ENCODE data around the gene CLSTN1. TPM values are rescaled to one million over a fixed set of nuclear protein-coding genes. Genes with fewer than 3 reads are reported as not detected.

Gene CLSTN1
- polyA plus RNA-seq, 3 donors = 5.2 to 25.2 (median 5.3) TPM

GRCh38 chr1:9801909-9802308 is 21.9 kb downstream of the CLSTN1 start:
- Histone ChIP-seq H3K27me3 (ENCODE audit: control insufficient read depth in 2 of 2, insufficient read depth in 2 of 2, low read length in 2 of 2) (no peaks in the 10 kb centered on the region), H3K4me3 (replicated peaks in 1 of 3; ENCODE audit: low read depth in 2 of 3, low read length in 3 of 3) (no peak overlapping the region), H3K4me1 (ENCODE audit: control insufficient read depth in 1 of 2, insufficient read depth in 2 of 2, low read length in 2 of 2) (peaks cover 6 to 7% of the 10 kb centered on the region in 2 donors), H3K9me3 (replicated peaks in 1 of 2; ENCODE audit: control insufficient read depth in 1 of 2, insufficient read depth in 1 of 2, low read length in 2 of 2) (no peaks in the 10 kb centered on the region), H3K79me2 (ENCODE audit: insufficient read depth, low read length) (peaks cover 62% of the 10 kb centered on the region), H3K9ac (ENCODE audit: insufficient read depth, low read length, poor library complexity, severe bottlenecking) (no peak overlapping the region), H3K4me2 (replicated peaks; ENCODE audit: extremely low read depth, low read length, poor library complexity, severe bottlenecking) (no peak overlapping the region), H4K20me1 (ENCODE audit: insufficient read depth, low read length) (peaks cover 58% of the 10 kb centered on the region), H2AFZ (ENCODE audit: insufficient read depth, low read depth, low read length, poor library complexity, severe bottlenecking) (no peak overlapping the region), H3K27ac (ENCODE audit: low read depth in 1 of 2, low read length in 2 of 2) (no peak overlapping the region), H3K36me3 (replicated peaks in 1 of 2; ENCODE audit: control insufficient read depth in 1 of 2, insufficient read depth in 2 of 2, low read length in 2 of 2) (no peaks in the 10 kb centered on the region)
- peaks cover 0 to 3% of the 10 kb centered on the region in 2 donors for H3K36me3 Mint-ChIP-seq
- H3K27me3 Mint-ChIP-seq (ENCODE audit: low read depth in 3 of 3) = peaks cover 0 to 1% (median 0%) of the 10 kb centered on the region in 3 donors
- intact Hi-C loops (cut with micrococcal nuclease) = no loop called here
- no peaks in the 10 kb centered on the region for H3K9me3 Mint-ChIP-seq
- H3K4me1 Mint-ChIP-seq = peaks cover 33% of the 10 kb centered on the region
- TF ChIP-seq CTCF (IDR thresholded peaks at IDR 0.05) = no peak
- H3K4me3 Mint-ChIP-seq = no peak overlapping the region
- H3K27ac Mint-ChIP-seq = peak overlapping the region in 1 of 7 donors; percentile 26
- WGBS (ENCODE audit: insufficient coverage) = no CpG with 5 or more reads among the region's 1 CpG
- no peak for DNase-seq

DNA sequence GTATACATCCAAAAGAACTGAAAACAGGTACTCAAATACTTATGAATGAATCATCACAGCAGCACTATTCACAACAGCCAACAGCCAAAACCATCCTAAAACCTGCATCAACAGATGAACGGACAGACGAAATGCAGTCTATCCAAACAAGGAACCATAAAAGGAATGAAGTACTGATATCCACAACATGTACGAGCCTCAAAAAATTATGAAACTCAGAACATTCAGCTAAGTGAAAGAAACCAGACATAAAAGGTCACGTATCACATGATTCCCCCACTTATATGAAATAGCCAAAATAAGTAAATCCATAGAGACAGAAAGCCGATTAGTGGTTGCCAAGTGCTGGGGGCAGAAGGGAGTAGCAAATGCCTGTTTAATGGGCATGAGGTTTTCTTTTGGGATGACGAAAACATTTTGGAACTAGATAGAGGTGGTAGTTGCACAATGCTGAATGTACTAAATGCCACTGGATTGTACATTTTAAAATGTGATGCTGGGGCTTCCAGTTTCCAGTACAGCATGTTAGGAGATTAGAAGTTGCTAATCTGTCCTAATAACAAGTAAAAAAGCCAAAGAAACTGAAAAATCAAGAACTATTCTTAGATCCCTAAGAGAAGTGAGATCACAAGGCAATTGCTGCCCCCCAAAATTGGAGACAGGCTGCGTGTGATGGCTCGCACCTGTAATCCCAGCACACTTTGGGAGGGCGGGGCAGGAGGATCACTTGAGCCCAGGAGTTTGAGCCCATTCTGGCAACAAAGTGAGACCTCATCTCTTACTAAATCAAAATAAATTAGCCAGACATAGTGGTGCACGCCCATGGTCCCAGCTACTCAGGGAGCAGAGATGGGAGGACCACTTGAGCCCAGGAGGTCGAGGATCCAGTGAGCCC is 25.3 kb downstream of the CLSTN1 start:
- no peak for TF ChIP-seq CTCF (IDR thresholded peaks at IDR 0.05)
- Mint-ChIP-seq H3K9me3 (no peaks in the 10 kb centered on the region), H3K36me3 (peaks cover 0 to 6% of the 10 kb centered on the region in 2 donors), H3K4me3 (peak overlapping the region in 1 of 2 donors; percentile 23), H3K4me1 (peaks cover 42% of the 10 kb centered on the region), H3K27ac (peak overlapping the region in 1 of 7 donors; percentile 31), H3K27me3 (ENCODE audit: low read depth in 3 of 3) (peaks cover 0 to 6% (median 2%) of the 10 kb centered on the region in 3 donors)
- H3K9ac ChIP-seq (ENCODE audit: insufficient read depth, low read length, poor library complexity, severe bottlenecking) = no peak overlapping the region
- H3K27me3 ChIP-seq (ENCODE audit: control insufficient read depth in 2 of 2, insufficient read depth in 2 of 2, low read length in 2 of 2) = no peaks in the 10 kb centered on the region
- H4K20me1 ChIP-seq (ENCODE audit: insufficient read depth, low read length) = peaks cover 64% of the 10 kb centered on the region
- WGBS (ENCODE audit: insufficient coverage) = 75% methylated on average over 8 of the region's 11 CpGs
- H3K4me2 ChIP-seq (replicated peaks; ENCODE audit: extremely low read depth, low read length, poor library complexity, severe bottlenecking) = no peak overlapping the region
- H3K4me1 ChIP-seq (ENCODE audit: control insufficient read depth in 1 of 2, insufficient read depth in 2 of 2, low read length in 2 of 2) = peaks cover 6 to 7% of the 10 kb centered on the region in 2 donors
- H3K36me3 ChIP-seq (replicated peaks in 1 of 2; ENCODE audit: control insufficient read depth in 1 of 2, insufficient read depth in 2 of 2, low read length in 2 of 2) = no peaks in the 10 kb centered on the region
- intact Hi-C loops (cut with micrococcal nuclease) = no loop called here
- H3K4me3 ChIP-seq (replicated peaks in 1 of 3; ENCODE audit: low read depth in 2 of 3, low read length in 3 of 3) = no peak overlapping the region
- no peaks in the 10 kb centered on the region for H3K9me3 ChIP-seq (replicated peaks in 1 of 2; ENCODE audit: control insufficient read depth in 1 of 2, insufficient read depth in 1 of 2, low read length in 2 of 2)
- H3K79me2 ChIP-seq (ENCODE audit: insufficient read depth, low read length) = peaks cover 79% of the 10 kb centered on the region
- no peak overlapping the region for H2AFZ ChIP-seq (ENCODE audit: insufficient read depth, low read depth, low read length, poor library complexity, severe bottlenecking)
- no peak for DNase-seq
- peak overlapping the region in 1 of 2 donors; percentile 42 for H3K27ac ChIP-seq (ENCODE audit: low read depth in 1 of 2, low read length in 2 of 2)

Data from CD14-positive monocyte (primary cell).